Measurements from ENCODE around the gene SIPA1L3. TPM values are rescaled to one million over a fixed set of nuclear protein-coding genes. Genes with fewer than 3 reads are reported as not detected.

The SIPA1L3 gene
- total and polyA plus RNA-seq, 2 of the 13 experiments (the other 11 are each of a cell fraction or from before 2014, with no cell fraction given): 5.5 to 7.7 TPM

DNA sequence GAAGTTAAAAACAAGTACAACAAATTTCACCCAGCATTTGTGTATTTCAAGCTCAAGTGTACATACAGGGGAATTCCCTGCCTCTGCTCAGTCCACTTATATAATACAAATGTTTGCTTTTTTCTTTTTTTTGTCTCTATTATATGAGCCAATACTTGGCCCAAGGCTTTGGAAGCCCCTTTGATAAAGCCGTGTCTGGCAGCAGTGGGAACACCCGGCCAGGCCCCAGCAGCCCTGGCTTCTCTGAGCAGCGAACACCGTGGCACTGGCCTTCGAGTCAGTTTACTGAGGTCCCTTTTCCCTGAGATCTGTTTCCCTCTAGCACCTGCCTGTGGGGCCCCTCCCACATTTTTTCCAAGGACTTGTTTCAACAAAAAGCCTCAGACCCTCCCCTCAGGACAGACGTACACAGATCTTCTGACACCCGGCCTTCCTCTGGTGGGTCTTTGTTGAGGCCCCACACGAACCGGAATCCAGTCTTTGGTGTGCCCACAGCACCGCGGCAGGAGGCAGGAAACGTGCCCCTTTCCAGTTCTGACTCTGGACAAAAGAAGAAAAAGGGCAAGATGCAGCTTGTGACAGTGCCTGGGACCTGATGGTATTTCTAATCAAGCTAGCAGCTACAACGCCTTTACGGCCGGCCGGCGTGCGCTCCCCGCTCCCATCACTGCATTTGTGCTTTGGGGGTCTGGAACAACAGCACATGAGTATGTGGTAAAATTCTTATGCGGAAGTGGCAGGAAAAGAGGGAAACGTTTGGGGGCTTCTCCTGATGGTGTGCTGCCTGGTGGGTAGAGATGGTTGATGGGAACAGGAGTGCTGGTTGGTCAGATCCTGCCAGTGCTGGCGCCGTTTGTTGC is 13.8 kb downstream of the SIPA1L3 start (continued):
- TF ChIP-seq ZNF576 (CRISPR knock-in tag; IDR thresholded peaks at IDR 0.05) (no peak), RXRB (CRISPR knock-in tag; IDR thresholded peaks at IDR 0.05; ENCODE audit: borderline replicate concordance) (0 out of 2 replicates have a peak, but pooled peaks have one; percentile 36), MLLT10 (CRISPR knock-in tag; IDR thresholded peaks at IDR 0.05) (no peak), IKZF1 (IDR thresholded peaks at IDR 0.05) (no peak), ZBTB37 (CRISPR knock-in tag; IDR thresholded peaks at IDR 0.05) (no peak), ZNF451 (CRISPR knock-in tag; IDR thresholded peaks at IDR 0.05) (no peak), MAFF (IDR thresholded peaks at IDR 0.05; ENCODE audit: low read depth, low read length) (no peak), MXD1 (CRISPR knock-in tag; IDR thresholded peaks at IDR 0.05) (no peak), RFXAP (CRISPR knock-in tag; IDR thresholded peaks at IDR 0.05; ENCODE audit: borderline replicate concordance) (no peak), ZNF703 (CRISPR knock-in tag; IDR thresholded peaks at IDR 0.05; ENCODE audit: borderline replicate concordance) (no peak), ZNF224 (CRISPR knock-in tag; IDR thresholded peaks at IDR 0.05) (no peak), SYNCRIP (IDR thresholded peaks at IDR 0.05; ENCODE audit: insufficient read depth, low read depth, low read length) (no peak), ZNF501 (CRISPR knock-in tag; IDR thresholded peaks at IDR 0.05) (0 out of 2 replicates have a peak, but pooled peaks have one; percentile 9), HMG20A (CRISPR knock-in tag; IDR thresholded peaks at IDR 0.05; ENCODE audit: borderline replicate concordance) (peak; percentile 31; the same call in 1 of the 2 replicates), IKZF4 (CRISPR knock-in tag; IDR thresholded peaks at IDR 0.05; ENCODE audit: borderline replicate concordance, low read depth, not compliant biosample characterization) (no peak)
- TF ChIP-seq, protein P1, sequence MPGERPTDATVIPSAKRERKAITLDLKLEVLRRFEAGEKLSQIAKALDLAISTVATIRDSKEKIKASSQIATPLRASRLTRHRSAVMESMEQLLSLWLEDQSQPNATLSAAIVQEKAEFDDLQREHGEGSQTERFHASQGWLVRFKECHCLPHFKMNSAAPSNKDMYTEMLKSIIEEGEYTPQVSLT (CRISPR knock-in tag; IDR thresholded peaks at IDR 0.05; ENCODE audit: borderline replicate concordance, low read depth): no peak
- TF ChIP-seq, protein P2, sequence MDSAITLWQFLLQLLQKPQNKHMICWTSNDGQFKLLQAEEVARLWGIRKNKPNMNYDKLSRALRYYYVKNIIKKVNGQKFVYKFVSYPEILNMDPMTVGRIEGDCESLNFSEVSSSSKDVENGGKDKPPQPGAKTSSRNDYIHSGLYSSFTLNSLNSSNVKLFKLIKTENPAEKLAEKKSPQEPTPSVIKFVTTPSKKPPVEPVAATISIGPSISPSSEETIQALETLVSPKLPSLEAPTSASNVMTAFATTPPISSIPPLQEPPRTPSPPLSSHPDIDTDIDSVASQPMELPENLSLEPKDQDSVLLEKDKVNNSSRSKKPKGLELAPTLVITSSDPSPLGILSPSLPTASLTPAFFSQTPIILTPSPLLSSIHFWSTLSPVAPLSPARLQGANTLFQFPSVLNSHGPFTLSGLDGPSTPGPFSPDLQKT (CRISPR knock-in tag; IDR thresholded peaks at IDR 0.05; ENCODE audit: borderline replicate concordance): no peak
- TF ChIP-seq, protein P3, sequence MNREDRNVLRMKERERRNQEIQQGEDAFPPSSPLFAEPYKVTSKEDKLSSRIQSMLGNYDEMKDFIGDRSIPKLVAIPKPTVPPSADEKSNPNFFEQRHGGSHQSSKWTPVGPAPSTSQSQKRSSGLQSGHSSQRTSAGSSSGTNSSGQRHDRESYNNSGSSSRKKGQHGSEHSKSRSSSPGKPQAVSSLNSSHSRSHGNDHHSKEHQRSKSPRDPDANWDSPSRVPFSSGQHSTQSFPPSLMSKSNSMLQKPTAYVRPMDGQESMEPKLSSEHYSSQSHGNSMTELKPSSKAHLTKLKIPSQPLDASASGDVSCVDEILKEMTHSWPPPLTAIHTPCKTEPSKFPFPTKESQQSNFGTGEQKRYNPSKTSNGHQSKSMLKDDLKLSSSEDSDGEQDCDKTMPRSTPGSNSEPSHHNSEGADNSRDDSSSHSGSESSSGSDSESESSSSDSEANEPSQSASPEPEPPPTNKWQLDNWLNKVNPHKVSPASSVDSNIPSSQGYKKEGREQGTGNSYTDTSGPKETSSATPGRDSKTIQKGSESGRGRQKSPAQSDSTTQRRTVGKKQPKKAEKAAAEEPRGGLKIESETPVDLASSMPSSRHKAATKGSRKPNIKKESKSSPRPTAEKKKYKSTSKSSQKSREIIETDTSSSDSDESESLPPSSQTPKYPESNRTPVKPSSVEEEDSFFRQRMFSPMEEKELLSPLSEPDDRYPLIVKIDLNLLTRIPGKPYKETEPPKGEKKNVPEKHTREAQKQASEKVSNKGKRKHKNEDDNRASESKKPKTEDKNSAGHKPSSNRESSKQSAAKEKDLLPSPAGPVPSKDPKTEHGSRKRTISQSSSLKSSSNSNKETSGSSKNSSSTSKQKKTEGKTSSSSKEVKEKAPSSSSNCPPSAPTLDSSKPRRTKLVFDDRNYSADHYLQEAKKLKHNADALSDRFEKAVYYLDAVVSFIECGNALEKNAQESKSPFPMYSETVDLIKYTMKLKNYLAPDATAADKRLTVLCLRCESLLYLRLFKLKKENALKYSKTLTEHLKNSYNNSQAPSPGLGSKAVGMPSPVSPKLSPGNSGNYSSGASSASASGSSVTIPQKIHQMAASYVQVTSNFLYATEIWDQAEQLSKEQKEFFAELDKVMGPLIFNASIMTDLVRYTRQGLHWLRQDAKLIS (CRISPR knock-in tag; IDR thresholded peaks at IDR 0.05): no peak
- TF ChIP-seq, protein P4, sequence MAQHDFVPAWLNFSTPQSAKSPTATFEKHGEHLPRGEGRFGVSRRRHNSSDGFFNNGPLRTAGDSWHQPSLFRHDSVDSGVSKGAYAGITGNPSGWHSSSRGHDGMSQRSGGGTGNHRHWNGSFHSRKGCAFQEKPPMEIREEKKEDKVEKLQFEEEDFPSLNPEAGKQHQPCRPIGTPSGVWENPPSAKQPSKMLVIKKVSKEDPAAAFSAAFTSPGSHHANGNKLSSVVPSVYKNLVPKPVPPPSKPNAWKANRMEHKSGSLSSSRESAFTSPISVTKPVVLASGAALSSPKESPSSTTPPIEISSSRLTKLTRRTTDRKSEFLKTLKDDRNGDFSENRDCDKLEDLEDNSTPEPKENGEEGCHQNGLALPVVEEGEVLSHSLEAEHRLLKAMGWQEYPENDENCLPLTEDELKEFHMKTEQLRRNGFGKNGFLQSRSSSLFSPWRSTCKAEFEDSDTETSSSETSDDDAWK (CRISPR knock-in tag; IDR thresholded peaks at IDR 0.05): no peak
